ENCODE data around the gene ADARB2. TPM values are rescaled to one million over a fixed set of nuclear protein-coding genes. Genes with fewer than 3 reads are reported as not detected.

The ADARB2 gene
- total RNA-seq, 4 donors from 2014 or later = 8.4 to 23.2 (median 19.6) TPM

DNA sequence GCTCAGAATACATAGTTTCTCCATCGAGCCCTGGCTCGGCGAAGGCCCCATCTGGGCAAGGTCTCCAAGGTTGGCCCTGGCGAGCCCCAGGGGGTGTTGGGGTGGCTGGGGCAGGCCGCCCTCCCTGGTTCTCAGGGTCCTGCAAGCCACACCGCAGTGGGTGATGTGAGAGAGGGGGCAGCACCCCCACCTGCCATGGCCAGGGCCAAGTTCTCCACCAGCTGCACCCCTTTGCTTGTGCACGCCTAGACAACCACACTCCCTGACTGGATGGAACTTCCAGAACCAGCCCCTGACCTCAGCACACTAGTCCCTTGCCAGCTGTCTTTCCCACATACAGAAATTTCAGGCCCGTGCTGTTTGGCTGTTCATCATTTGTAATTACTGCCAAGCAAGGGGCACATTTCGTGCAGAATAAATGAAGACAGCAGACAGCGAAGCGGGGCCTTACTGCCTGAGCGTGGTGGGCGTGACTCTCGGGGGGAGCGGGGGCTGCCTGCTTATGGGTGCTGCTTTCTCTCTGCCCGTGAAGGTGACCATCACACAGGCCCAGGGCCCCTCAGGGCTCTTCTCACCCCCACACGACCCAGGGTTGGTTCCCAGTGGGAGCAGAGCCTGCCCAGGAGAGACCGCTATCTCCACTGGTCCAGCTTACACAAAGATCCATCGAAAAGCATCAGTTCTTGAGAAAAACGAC, 85.9 kb downstream of the ADARB2 start:
- H3K4me3 ChIP-seq = no peak overlapping the region
- H3K27me3 ChIP-seq = peaks cover 0 to 5% of the 10 kb centered on the region in 2 donors
- H3K27ac ChIP-seq = no peak overlapping the region
- TF ChIP-seq EP300 (IDR thresholded peaks at IDR 0.05) = no peak
- TF ChIP-seq, protein P1, sequence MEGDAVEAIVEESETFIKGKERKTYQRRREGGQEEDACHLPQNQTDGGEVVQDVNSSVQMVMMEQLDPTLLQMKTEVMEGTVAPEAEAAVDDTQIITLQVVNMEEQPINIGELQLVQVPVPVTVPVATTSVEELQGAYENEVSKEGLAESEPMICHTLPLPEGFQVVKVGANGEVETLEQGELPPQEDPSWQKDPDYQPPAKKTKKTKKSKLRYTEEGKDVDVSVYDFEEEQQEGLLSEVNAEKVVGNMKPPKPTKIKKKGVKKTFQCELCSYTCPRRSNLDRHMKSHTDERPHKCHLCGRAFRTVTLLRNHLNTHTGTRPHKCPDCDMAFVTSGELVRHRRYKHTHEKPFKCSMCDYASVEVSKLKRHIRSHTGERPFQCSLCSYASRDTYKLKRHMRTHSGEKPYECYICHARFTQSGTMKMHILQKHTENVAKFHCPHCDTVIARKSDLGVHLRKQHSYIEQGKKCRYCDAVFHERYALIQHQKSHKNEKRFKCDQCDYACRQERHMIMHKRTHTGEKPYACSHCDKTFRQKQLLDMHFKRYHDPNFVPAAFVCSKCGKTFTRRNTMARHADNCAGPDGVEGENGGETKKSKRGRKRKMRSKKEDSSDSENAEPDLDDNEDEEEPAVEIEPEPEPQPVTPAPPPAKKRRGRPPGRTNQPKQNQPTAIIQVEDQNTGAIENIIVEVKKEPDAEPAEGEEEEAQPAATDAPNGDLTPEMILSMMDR (IDR thresholded peaks at IDR 0.05) = no peak
- no peak for TF ChIP-seq POLR2A (IDR thresholded peaks at IDR 0.05)
- no peaks in the 10 kb centered on the region for H3K36me3 ChIP-seq
- WGBS, 2 donors = 77 to 83% methylated on average over 20 of the region's 20 CpGs
- no peaks in the 10 kb centered on the region for H3K9me3 ChIP-seq
- DNase-seq (ENCODE audit: low spot score in 2 of 2) = no peak
- no peaks in the 10 kb centered on the region for H3K4me1 ChIP-seq

DNA sequence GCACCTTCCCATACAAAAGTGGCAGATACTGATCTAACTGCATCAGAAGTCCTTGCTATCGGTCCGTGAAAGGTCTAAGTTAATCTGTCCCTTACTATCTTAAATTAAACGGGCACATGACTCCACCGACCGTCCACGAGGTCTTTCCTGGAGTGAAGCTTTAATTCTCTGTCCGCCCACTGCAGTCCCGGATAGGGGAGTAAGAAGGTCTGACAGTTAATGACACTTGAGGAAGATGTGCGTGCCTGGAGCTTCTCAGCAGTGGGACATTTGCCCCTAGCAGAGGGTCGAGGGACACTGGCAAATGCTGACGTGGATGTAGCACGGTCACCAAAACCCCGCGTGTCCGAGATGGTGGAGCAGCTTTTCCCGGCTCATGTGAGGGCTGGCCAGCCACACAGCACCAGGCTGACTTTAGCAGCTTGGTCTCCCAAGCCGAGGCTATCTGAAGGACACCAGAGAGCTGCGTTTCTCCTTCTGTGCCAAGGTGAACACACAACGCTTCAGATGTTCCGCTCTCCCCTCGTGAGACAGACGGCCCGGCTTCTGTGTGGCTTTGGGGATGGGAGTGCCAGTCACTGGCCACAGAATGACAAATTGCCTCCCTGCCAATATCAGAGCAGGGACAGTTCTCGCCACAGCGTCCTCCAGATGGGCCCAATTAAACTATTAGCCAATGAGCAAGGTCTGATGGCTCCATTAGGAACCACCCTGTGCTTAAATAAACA, 86.6 kb downstream of the ADARB2 start:
- Histone ChIP-seq H3K4me3 (no peak overlapping the region), H3K36me3 (no peaks in the 10 kb centered on the region), H3K27me3 (peaks cover 0 to 5% of the 10 kb centered on the region in 2 donors), H3K9me3 (no peaks in the 10 kb centered on the region), H3K27ac (no peak overlapping the region), H3K4me1 (no peaks in the 10 kb centered on the region)
- DNase-seq (ENCODE audit: low spot score in 2 of 2) = no peak
- TF ChIP-seq, protein P1 (IDR thresholded peaks at IDR 0.05) = no peak
- TF ChIP-seq POLR2A (IDR thresholded peaks at IDR 0.05) (no peak), EP300 (IDR thresholded peaks at IDR 0.05) (no peak)
- WGBS, 2 donors = 75% methylated on average over 25 of the region's 25 CpGs

DNA sequence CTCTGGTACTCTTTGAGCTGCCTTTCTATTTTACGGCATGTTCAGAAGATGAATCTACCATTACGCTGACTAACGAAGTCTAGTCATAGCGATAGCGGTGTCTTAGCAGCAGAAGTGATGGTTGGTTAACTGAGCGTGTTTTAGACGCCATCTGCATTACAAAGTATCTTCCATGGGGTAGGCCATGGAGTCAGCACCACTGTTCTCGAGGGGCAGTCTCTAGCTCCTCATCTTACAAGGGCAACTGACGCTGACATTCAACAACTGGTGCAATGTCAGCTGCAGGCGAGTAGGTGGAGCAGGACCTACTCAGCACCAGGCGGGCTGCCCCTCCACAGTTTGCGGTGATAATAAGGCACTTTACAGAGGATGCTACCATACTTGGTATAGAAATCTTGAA, 88.7 kb downstream of the ADARB2 start:
- H3K36me3 ChIP-seq = no peaks in the 10 kb centered on the region
- no peaks in the 10 kb centered on the region for H3K4me1 ChIP-seq
- no peak overlapping the region for H3K27ac ChIP-seq
- DNase-seq (ENCODE audit: low spot score in 2 of 2) = no peak
- H3K9me3 ChIP-seq = peaks cover 0 to under 1% (median 0%) of the 10 kb centered on the region in 4 donors
- H3K27me3 ChIP-seq = no peaks in the 10 kb centered on the region
- 88 to 90% methylated on average over 11 to 12 of the region's 12 CpGs for WGBS, 2 donors
- H3K4me3 ChIP-seq = no peak overlapping the region
- TF ChIP-seq, protein P1 (IDR thresholded peaks at IDR 0.05) = no peak
- TF ChIP-seq POLR2A (IDR thresholded peaks at IDR 0.05) (no peak), EP300 (IDR thresholded peaks at IDR 0.05) (no peak)

DNA sequence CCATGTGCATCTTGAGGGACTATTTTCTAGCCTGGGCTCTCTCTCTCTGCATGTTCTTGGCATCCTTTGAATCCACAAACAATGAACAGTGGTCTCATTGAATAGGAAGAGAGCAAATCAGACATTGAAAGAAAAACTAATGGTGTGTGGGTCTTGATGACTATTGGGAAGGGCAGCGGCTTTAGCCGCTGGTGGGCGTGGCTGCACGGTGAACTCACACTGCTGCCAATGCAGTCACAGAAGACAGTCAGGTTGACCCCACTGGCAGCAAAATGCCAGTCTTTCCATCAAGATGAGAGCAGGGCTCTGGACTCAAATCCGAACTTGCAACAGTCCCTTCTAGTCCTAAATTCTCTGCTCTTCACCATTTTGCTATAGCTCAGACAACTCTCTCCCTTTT, 91.0 kb downstream of the ADARB2 start:
- H3K4me1 ChIP-seq = no peaks in the 10 kb centered on the region
- no peaks in the 10 kb centered on the region for H3K36me3 ChIP-seq
- 45 to 63% methylated on average over 5 of the region's 5 CpGs for WGBS, 2 donors
- H3K27ac ChIP-seq = no peak overlapping the region
- H3K4me3 ChIP-seq = no peak overlapping the region
- no peak for DNase-seq (ENCODE audit: low spot score in 2 of 2)
- no peaks in the 10 kb centered on the region for H3K27me3 ChIP-seq
- TF ChIP-seq, protein P1 (IDR thresholded peaks at IDR 0.05) = no peak
- H3K9me3 ChIP-seq = peaks cover 0 to 4% (median 0%) of the 10 kb centered on the region in 4 donors

DNA sequence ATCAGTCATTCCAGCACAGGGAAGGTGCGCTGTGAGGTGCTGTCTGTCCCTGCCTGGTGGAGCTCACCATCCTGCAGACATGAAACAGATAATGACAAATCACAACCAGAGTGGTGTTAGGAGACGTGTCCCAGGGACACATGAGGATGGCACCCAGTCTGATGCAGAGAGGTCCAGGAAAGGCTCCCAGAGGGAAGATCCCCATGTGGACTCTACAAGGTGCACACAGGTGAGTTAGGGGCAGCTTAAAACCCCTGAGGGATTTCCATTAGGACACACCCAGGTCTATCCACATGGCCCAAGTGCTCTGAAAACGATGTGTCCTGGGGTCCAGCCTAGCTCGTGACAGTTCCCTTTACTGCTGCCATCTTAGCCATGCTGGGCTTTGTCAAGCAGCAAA, 91.4 kb downstream of the ADARB2 start:
- Histone ChIP-seq H3K27ac (no peak overlapping the region), H3K27me3 (no peaks in the 10 kb centered on the region), H3K36me3 (no peaks in the 10 kb centered on the region), H3K4me3 (no peak overlapping the region), H3K9me3 (peaks cover 0 to 4% (median 0%) of the 10 kb centered on the region in 4 donors), H3K4me1 (no peaks in the 10 kb centered on the region)
- TF ChIP-seq POLR2A (IDR thresholded peaks at IDR 0.05) = no peak
- TF ChIP-seq, protein P1 (IDR thresholded peaks at IDR 0.05) = no peak
- TF ChIP-seq EP300 (IDR thresholded peaks at IDR 0.05) = no peak
- no peak for DNase-seq (ENCODE audit: low spot score in 2 of 2)
- 66 to 80% methylated on average over 4 of the region's 4 CpGs for WGBS, 2 donors
